H9 (cell line): ENCODE results near the gene CD151. TPM values are rescaled to one million over a fixed set of nuclear protein-coding genes. Genes with fewer than 3 reads are reported as not detected.

Experiments used
- DNase-seq: peaks from one replicate; pipeline ENCODE4 v3.0.0-alpha.2; 2017
- H2AFZ ChIP-seq: one replicate; pipeline ENCODE4 v1.6.1; 2013; ENCODE audit warnings: mild to moderate bottlenecking, low read length, control low read depth, moderate library complexity
- H2AK5ac ChIP-seq: 2 replicates; pipeline ENCODE4 v1.6.1; 2013; ENCODE audit warnings: low read length, control low read depth, mixed read lengths; ENCODE audit not compliant: insufficient read length
- H2BK120ac ChIP-seq: one replicate; pipeline ENCODE4 v1.6.1; 2013; ENCODE audit warnings: low read depth, mild to moderate bottlenecking, low read length, control low read depth, inconsistent platforms; ENCODE audit not compliant: poor library complexity, severe bottlenecking
- H2BK12ac ChIP-seq: 2 replicates; pipeline ENCODE4 v1.6.1; 2013; ENCODE audit warnings: low read length, control low read depth, mixed read lengths, low read depth; ENCODE audit not compliant: insufficient read length
- H2BK15ac ChIP-seq: 2 replicates; pipeline ENCODE4 v1.6.1; 2013; ENCODE audit warnings: low read depth, low read length, control low read depth
- H2BK20ac ChIP-seq: one replicate; pipeline ENCODE4 v1.6.1; 2013; ENCODE audit warnings: low read depth, mild to moderate bottlenecking, low read length, control low read depth, inconsistent platforms; ENCODE audit not compliant: poor library complexity, severe bottlenecking
- H2BK5ac ChIP-seq: 2 replicates; pipeline ENCODE4 v1.6.1; 2013; ENCODE audit warnings: low read length, control low read depth, mixed read lengths; ENCODE audit not compliant: insufficient read length
- H3K14ac ChIP-seq: 2 replicates; pipeline ENCODE4 v1.6.1; 2013; ENCODE audit warnings: low read length, control low read depth; ENCODE audit not compliant: insufficient read depth
- H3K18ac ChIP-seq: 2 replicates; pipeline ENCODE4 v1.6.1; 2013; ENCODE audit warnings: low read depth, mild to moderate bottlenecking, mixed read lengths, low read length, control low read depth; ENCODE audit not compliant: insufficient read length
- H3K23ac ChIP-seq: 2 replicates; pipeline ENCODE4 v1.6.1; 2013; ENCODE audit warnings: low read length, control low read depth, mixed read lengths, low read depth; ENCODE audit not compliant: insufficient read length
- H3K23me2 ChIP-seq: 2 replicates; pipeline ENCODE4 v1.6.1; 2013; ENCODE audit warnings: low read depth, mild to moderate bottlenecking, mixed read lengths, low read length, control low read depth; ENCODE audit not compliant: insufficient read length, poor library complexity, severe bottlenecking
- H3K27ac ChIP-seq: 2 replicates; pipeline ENCODE4 v1.5.1; 2013; ENCODE audit warnings: low read length, control low read depth, mixed read lengths, low read depth; ENCODE audit not compliant: insufficient read length
- H3K27me3 ChIP-seq: 2 replicates; pipeline ENCODE4 v1.6.1; 2013; ENCODE audit warnings: low read length, control low read depth, inconsistent platforms; ENCODE audit not compliant: insufficient read depth
- H3K4ac ChIP-seq: 2 replicates; pipeline ENCODE4 v1.6.1; 2013; ENCODE audit warnings: low read depth, mild to moderate bottlenecking, control low read depth, inconsistent platforms, low read length, moderate library complexity
- H3K4me1 ChIP-seq: 2 replicates; pipeline ENCODE4 v1.6.1; 2013; ENCODE audit warnings: low read length, control low read depth, inconsistent platforms; ENCODE audit not compliant: insufficient read depth
- H3K4me2 ChIP-seq: 2 replicates; pipeline ENCODE4 v1.6.1; 2013; ENCODE audit warnings: low read length, control low read depth, mixed read lengths; ENCODE audit not compliant: insufficient read length, insufficient read depth
- H3K56ac ChIP-seq: 2 replicates; pipeline ENCODE4 v1.6.1; 2013; ENCODE audit warnings: low read depth, mild to moderate bottlenecking, mixed read lengths, low read length, control low read depth; ENCODE audit not compliant: insufficient read length
- H3K79me1 ChIP-seq: 2 replicates; pipeline ENCODE4 v1.6.1; 2013; ENCODE audit warnings: low read depth, mild to moderate bottlenecking, moderate library complexity, low read length, control low read depth, inconsistent platforms; ENCODE audit not compliant: insufficient read depth, poor library complexity, severe bottlenecking
- H3K79me2 ChIP-seq: 2 replicates; pipeline ENCODE4 v1.6.1; 2013; ENCODE audit warnings: low read length, control low read depth, inconsistent platforms; ENCODE audit not compliant: insufficient read depth
- H3K9ac ChIP-seq: 2 replicates; pipeline ENCODE4 v1.6.1; 2013; ENCODE audit warnings: low read length, control low read depth, mixed read lengths; ENCODE audit not compliant: insufficient read length; ENCODE audit errors: extremely low read depth
- H3K9me3 ChIP-seq: one replicate; pipeline ENCODE4 v1.6.1; 2013; ENCODE audit warnings: low read depth, low read length, inconsistent platforms; ENCODE audit not compliant: control insufficient read depth
- H3T11ph ChIP-seq: one replicate; pipeline ENCODE4 v1.6.1; 2013; ENCODE audit warnings: mild to moderate bottlenecking, low read length, control low read depth, inconsistent platforms
- H4K20me1 ChIP-seq: one replicate; pipeline ENCODE4 v1.6.1; 2013; ENCODE audit not compliant: control insufficient read depth, insufficient read length, insufficient read depth
- H4K5ac ChIP-seq: 2 replicates; pipeline ENCODE4 v1.6.1; 2013; ENCODE audit warnings: low read depth, mild to moderate bottlenecking, mixed read lengths, low read length, control low read depth; ENCODE audit not compliant: insufficient read length
- H4K8ac ChIP-seq: replicated peaks from 2 replicates; pipeline ENCODE4 v1.6.1; 2013; ENCODE audit warnings: low read length, control low read depth, mixed read lengths, low read depth; ENCODE audit not compliant: insufficient read length
- H4K91ac ChIP-seq: 2 replicates; pipeline ENCODE4 v1.6.1; 2013; ENCODE audit warnings: low read depth, mild to moderate bottlenecking, moderate library complexity, mixed read lengths, low read length, control low read depth; ENCODE audit not compliant: insufficient read length
- H3K27ac Mint-ChIP-seq, 3 experiments: 2 replicates in 2 of 3; 3 replicates in 1 of 3; pipeline ENCODE4 v1.8.0; 2020 to 2021; ENCODE audit warnings: mixed read lengths in 3 of 3, mild to moderate bottlenecking in 1 of 3, moderate library complexity in 1 of 3
- H3K27me3 Mint-ChIP-seq: 2 replicates; pipeline ENCODE4 v1.8.0; 2021; ENCODE audit warnings: low read depth, mild to moderate bottlenecking, moderate library complexity, mixed read lengths
- H3K36me3 Mint-ChIP-seq, 3 experiments: 2 replicates in 2 of 3; 3 replicates in 1 of 3; pipeline ENCODE4 v1.8.0; 2020 to 2021; ENCODE audit warnings: low read depth in 3 of 3, mixed read lengths in 3 of 3; ENCODE audit not compliant: insufficient read depth in 1 of 3
- H3K4me1 Mint-ChIP-seq, 2 experiments: 2 replicates each; pipeline ENCODE4 v1.8.0; 2020; ENCODE audit warnings: mixed read lengths in 2 of 2
- H3K4me3 Mint-ChIP-seq, 2 experiments: 2 replicates in 1 of 2; 3 replicates in 1 of 2; pipeline ENCODE4 v1.8.0; 2020 to 2021; ENCODE audit warnings: mild to moderate bottlenecking in 2 of 2, mixed read lengths in 2 of 2, moderate library complexity in 1 of 2
- H3K9me3 Mint-ChIP-seq, 2 experiments: 2 replicates in 1 of 2; 3 replicates in 1 of 2; pipeline ENCODE4 v1.8.0; 2020; ENCODE audit warnings: mild to moderate bottlenecking in 2 of 2, mixed read lengths in 2 of 2, moderate library complexity in 1 of 2
- WGBS: extraction: QIAGEN DNeasy Blood & Tissue Kit; methylation state at CpG from one replicate; pipeline ENCODE4 v1.1.7; 2013; ENCODE audit warnings: missing lambda C conversion rate, low lambda C conversion rate, mixed read lengths; ENCODE audit not compliant: insufficient read length; ENCODE audit errors: extremely low coverage; 5-methylcytosine and 5-hydroxymethylcytosine counted together
- total RNA-seq: library from RNA; stranded (reverse); gene quantifications from 2 replicates; pipeline ENCODE4 v1.2.1, GENCODE V29; 2021
- TF ChIP-seq, protein P1 (sequence below): fragments of 200-600 bp; sonication (generic); conservative IDR thresholded peaks from 3 replicates; pipeline ENCODE4 v1.8.0; 2021; ENCODE audit warnings: antibody characterized with exemption, mild to moderate bottlenecking

Gene CD151
- total RNA-seq, 1 experiment from 2014 or later, result 138 TPM

DNA sequence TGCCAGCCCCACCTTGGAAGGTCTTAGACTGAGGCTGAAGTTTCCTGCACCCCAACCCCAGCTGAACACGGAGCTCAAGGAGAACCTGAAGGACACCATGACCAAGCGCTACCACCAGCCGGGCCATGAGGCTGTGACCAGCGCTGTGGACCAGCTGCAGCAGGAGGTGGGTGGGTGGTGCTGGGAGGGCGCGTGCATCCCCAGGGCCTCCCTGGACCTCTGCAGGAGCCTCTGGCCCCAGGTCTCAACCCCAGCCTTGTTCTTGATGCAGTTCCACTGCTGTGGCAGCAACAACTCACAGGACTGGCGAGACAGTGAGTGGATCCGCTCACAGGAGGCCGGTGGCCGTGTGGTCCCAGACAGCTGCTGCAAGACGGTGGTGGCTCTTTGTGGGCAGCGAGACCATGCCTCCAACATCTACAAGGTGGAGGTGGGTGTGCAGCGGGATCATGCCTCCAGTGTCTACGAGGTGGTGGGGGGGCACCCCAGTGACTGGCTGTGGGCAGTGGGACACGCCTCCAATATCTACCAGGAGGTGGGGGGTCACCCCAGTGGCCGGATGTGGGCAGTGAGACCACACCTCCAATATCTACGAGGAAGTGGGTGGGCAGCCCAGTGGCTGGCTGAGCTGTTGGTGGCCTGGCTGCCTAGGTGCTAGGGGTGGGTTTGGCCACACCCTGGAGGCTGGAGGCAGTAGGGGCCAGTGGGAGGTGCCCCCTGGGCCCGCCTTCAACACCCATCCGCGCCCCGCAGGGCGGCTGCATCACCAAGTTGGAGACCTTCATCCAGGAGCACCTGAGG, 4.6 kb downstream of the CD151 start:
- H2BK20ac ChIP-seq, result no peak overlapping the region
- H3K9me3 ChIP-seq, result no peaks in the 10 kb centered on the region
- H3K4me3 Mint-ChIP-seq, result no peak overlapping the region
- peaks cover 16 to 28% of the 10 kb centered on the region in 2 experiments for H3K4me1 Mint-ChIP-seq
- H2BK15ac ChIP-seq, result no peak overlapping the region
- no peak overlapping the region for H4K5ac ChIP-seq
- no peaks in the 10 kb centered on the region; the same call in 1 of the 2 replicates for H3K79me2 ChIP-seq
- no CpG with 5 or more reads among the region's 22 CpGs for WGBS
- no peak overlapping the region for H3K14ac ChIP-seq
- H4K8ac ChIP-seq, result no peak overlapping the region
- no peak overlapping the region for H3K27ac ChIP-seq
- H3K9ac ChIP-seq, result no peak overlapping the region
- H3K56ac ChIP-seq, result no peak overlapping the region
- H3K23ac ChIP-seq, result no peak overlapping the region
- no peak overlapping the region for H2AFZ ChIP-seq
- no peak overlapping the region for H3T11ph ChIP-seq
- H2BK5ac ChIP-seq, result no peak overlapping the region
- H4K20me1 ChIP-seq, result no peaks in the 10 kb centered on the region
- H4K91ac ChIP-seq, result no peak overlapping the region
- H2AK5ac ChIP-seq, result no peak overlapping the region
- TF ChIP-seq, protein P1, sequence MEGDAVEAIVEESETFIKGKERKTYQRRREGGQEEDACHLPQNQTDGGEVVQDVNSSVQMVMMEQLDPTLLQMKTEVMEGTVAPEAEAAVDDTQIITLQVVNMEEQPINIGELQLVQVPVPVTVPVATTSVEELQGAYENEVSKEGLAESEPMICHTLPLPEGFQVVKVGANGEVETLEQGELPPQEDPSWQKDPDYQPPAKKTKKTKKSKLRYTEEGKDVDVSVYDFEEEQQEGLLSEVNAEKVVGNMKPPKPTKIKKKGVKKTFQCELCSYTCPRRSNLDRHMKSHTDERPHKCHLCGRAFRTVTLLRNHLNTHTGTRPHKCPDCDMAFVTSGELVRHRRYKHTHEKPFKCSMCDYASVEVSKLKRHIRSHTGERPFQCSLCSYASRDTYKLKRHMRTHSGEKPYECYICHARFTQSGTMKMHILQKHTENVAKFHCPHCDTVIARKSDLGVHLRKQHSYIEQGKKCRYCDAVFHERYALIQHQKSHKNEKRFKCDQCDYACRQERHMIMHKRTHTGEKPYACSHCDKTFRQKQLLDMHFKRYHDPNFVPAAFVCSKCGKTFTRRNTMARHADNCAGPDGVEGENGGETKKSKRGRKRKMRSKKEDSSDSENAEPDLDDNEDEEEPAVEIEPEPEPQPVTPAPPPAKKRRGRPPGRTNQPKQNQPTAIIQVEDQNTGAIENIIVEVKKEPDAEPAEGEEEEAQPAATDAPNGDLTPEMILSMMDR, result no peak
- no peaks in the 10 kb centered on the region for H3K4me1 ChIP-seq
- H2BK12ac ChIP-seq, result no peak overlapping the region
- peaks cover 10 to 52% (median 46%) of the 10 kb centered on the region in 3 experiments; a peak in 6 of 7 replicates for H3K36me3 Mint-ChIP-seq
- peaks cover 7% of the 10 kb centered on the region for H3K23me2 ChIP-seq
- no peaks in the 10 kb centered on the region for H3K9me3 Mint-ChIP-seq
- DNase-seq, result no peak
- H3K18ac ChIP-seq, result no peak overlapping the region
- peaks cover 2% of the 10 kb centered on the region for H3K79me1 ChIP-seq
- H3K27me3 Mint-ChIP-seq, result peaks cover under 1% of the 10 kb centered on the region; the same call in 1 of the 2 replicates
- H3K27me3 ChIP-seq, result no peaks in the 10 kb centered on the region
- H2BK120ac ChIP-seq, result no peak overlapping the region
- H3K27ac Mint-ChIP-seq, result no peak overlapping the region
- H3K4ac ChIP-seq, result no peak overlapping the region
- H3K4me2 ChIP-seq, result no peak overlapping the region
